Inflammatory macrophage (primary cell): Measurements from ENCODE around the gene FILIP1.

ENCODE experiments used
- DNase-seq, 2 donors: peaks; one replicate each; pipeline ENCODE4 v3.0.0-alpha.2; 2020 to 2022

FILIP1 gene

DNA sequence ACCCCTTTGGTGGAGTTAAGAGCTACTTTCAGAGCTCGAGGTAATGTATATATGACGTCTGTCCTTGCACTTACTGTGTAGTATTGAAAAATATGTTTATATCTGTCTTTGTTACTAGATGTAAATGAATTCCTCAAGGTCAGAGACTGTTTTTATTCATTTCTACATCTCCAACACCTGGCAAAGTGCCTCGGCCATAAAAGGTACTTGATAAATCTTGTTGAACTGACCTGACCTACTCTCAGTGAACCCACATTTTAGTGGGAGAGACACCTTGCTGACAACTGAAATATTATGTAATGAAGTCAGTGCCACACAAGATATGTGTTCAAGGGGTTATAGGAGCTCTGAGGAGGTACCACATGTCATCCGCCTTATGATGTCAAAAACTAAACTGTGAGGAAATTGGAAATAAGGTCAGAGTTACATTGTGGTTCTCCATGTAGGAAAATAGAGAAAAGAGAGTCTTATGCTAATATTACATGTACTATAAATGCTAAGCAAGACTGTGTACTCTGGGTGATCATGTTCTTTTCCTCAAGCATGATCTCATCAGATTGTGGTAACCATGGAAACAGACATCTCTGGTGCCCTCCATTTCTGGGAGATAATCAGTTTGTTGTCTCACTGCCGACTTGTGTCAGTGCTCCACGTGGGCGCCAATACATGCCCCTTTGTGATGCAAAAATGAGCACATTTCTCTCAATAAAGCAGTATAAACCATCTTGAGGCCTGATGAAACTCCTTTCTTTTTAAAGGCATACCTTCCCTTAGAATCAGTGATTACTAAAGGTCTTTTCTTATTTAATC, 203.3 kb downstream of the FILIP1 start:
- DNase-seq, result no peak

DNA sequence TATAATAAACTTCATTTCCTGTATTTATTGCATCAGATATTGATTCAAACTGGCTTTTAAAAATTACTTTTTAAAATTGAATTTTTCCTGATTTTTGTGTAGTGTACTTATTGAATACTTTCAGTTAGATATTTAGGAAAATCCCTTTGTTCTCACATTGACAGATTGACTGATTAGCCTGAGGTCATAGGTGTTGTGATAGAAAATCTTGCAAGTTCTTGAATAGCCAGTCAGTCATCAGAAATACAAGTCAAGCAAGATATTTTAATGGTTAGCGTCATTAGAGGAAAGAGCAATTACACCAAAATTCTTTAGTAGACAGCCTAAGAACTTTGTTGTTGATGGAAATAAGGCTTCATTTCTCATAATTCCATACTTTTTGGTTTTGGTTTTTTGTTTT, 205.6 kb downstream of the FILIP1 start:
- no peak for DNase-seq

DNA sequence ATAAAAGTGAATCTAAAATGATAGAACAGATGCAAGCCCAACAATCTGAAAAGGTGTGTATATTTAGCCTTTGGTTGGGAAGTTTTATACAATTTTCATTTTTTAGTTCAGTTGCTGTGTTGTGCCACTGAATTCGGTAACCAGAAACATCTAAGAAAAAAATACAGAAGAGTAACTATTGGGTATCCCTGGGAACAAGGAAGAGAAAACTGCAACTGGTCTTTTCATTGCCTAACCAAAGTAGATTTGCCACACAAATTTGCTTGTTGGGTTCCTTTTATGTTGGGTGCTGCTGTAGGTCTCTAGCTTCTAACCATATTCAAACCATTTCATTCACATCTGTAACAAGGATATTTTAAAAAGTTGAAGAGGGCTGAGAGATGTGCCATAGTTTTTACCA, 206.2 kb downstream of the FILIP1 start:
- peak; percentile 33 to 56 for DNase-seq

DNA sequence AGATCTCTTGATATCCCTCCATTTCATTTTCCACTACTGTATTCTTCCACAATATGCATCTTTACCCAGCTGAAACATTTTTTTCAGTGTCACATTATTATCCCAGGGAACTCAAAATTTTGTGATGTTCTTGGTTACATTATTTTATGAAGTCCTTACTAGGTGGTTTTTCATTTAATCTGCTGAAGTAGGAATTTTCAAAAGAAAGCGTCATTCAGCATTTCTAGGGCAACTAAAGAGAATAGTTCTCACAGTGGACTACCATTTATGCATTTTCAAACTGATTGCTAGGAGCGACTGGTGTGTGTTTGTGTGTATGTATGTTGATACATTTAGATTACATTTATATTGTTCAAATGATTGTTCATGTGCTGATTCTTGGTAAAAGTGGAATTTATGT, 206.6 kb downstream of the FILIP1 start:
- no peak for DNase-seq

DNA sequence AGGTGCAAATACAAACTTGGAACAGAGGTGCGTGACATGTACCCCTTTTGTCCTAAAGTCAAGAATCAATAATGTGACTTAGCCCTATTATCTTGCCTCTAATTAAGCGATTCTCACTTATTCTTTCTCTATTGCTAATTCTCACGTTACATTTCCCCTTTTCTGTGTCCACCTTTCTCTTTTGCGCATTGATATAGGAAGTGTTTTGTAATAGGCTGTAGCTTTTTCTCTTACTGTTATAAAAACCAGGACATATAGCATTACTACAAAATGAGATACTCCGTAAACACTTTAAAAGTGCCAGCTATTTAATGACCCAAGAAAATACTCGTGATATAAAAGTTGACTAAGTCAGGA, 208.3 kb downstream of the FILIP1 start:
- DNase-seq, result peak in 1 of 2 donors; percentile 19

DNA sequence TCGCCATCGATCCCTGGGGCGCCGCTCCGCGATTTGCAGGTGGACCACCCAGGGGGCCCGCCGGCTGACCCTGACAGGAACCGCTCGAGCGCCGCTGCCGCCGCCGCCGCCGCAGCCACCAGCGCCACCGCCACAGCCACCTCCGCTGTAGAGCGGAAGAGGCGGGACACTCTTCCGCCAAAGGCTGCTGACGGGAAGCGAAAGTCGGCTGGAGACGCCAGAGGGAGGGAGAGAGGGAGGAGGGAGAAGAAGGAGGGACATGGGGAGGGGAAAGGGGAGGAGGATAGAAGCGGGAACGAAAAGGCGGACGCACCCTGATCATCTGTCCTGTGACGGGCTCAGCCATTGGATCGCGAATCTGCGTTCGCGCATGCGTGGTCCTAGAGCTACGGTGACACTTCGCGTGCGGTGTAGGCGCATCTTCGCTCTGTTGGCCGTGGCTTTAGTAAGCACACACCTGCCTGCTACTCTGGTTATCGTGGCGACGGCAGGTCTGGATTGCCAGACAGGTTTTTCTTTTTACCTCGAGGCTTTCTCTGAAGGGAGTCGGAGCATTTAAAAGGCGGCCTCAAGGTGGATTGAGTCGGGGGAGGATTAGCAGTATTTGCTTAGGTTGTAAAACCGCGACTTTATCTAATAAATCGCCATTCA, 208.8 kb downstream of the FILIP1 start, which contains the start of gene TMEM30A:
Gene TMEM30A, minus strand, starts transcription at position 161 of the 651 bp plus-strand sequence. Its CDS starts 154 bp downstream, at position 7.
- peak; percentile 98 to 99 for DNase-seq

DNA sequence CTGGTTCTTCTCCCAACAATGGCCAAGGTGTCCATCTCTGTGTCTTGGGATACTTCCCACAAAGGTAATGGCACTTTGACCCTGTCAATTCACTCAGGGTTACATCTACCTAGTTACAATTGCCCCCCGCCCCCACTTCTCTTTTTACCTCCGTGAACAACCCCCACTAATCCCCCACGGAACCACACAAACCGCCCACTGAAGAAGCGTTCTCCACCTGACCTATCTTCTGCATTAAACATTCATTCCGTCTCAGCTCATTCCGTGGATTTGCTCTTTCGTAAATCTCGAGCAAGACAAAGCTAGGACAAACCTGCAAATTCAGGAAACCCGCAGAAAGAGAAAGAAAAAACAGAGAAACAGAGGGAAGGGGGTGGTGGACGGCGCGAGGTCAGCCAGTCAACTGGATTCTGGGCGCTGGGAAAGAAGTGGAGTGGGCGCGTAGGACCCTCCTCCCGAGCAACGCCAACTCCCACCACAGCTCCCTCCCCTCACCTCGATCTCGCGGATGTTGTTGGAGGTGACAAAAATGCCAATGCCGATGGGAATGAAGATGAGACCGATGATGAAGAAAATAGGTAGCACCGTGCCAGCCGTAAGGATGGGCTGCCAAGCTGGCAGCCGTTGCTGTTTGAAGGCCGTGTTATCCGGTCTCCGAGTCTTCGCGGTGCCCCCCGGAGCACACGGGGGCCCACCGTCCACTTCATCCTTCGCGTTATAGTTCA, 209.5 kb downstream of the FILIP1 start:
- peak; percentile 14 to 18 for DNase-seq

DNA sequence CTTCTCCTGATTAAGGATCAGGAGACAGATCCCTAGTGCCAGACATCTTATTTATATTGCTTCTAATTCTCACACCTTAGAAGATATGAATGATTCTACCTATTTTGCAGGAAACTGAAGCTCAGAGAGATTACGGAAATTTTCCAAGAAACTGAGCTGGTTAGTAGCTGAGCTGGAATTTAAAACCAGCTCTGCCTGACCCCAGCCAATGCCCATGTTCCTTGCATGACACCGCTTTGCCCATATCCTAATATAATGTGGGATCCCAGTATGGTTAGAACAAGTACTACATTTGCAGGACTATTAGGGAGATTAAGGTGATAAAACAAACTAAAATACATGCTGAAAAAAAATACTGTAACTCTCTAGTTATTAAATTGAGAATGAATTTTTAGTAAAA, 210.9 kb downstream of the FILIP1 start:
- DNase-seq, result no peak

DNA sequence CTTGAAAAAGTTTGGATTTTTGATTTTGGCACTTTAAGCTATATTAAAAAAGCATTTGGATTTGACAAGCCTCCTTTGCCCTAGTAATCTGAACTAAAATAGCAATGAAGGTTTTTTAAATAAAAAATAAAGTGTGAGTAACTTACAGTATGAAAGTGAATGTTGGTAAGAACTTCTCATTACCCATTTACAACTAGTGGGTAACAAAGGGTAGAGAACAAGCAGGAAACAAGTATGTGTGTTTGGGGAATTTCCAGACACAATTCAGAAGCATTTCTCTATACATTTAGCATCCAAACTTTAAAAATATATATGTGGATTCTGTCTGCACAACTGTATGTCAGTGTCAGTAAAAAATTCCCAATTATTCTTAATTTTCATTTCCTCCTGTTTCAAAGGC, 211.9 kb downstream of the FILIP1 start:
- no peak for DNase-seq

DNA sequence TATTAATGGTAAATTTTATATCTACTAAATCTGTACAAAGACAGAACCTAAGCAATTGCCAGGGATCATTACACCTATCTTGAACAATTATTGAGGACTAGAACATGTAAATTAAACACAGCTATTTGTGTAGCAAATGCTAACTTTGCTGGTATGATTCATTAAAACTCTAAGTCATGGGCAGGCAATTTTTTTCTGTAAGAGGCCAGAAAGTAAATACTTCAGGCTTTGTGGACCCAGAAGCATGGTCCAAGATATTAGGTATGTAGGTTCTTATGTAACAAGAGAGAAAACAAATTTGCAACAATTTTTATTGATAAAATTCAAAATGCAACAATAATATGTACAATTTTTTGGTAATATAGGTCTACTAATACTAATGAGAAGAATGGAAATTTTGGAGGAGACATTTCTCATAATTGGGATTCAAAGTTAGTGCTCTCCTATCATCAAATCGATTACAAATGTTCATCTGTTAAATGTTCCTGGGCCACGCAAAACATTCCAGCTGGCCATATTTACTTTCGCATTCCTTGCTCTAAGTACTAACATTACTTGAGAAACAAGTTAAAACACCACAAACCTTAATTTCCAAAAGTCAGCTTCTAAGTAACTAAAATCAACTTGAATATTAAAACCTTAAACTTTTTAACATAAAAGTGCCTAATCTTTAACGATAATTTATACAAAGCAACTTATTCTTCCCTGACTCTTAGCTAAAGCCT, 213.3 kb downstream of the FILIP1 start:
- no peak for DNase-seq

DNA sequence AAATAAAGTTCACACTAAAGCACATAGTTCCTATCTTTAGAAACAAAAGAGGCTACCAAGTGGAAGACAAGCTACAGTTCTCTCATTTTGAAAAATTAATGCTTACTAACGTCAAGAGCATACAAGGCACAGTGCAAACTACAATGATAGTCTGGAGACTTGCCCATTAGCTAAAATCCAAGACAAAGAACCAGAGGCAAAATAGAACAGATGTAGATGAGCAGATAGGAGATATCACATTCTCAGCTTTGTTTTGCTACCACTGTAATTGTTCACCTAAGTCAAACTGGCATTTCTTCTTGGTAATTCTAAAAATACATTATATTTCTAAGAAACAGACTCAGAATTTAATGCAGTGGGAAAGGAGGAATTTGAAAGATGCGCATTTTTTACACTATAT, 214.2 kb downstream of the FILIP1 start:
- no peak for DNase-seq

DNA sequence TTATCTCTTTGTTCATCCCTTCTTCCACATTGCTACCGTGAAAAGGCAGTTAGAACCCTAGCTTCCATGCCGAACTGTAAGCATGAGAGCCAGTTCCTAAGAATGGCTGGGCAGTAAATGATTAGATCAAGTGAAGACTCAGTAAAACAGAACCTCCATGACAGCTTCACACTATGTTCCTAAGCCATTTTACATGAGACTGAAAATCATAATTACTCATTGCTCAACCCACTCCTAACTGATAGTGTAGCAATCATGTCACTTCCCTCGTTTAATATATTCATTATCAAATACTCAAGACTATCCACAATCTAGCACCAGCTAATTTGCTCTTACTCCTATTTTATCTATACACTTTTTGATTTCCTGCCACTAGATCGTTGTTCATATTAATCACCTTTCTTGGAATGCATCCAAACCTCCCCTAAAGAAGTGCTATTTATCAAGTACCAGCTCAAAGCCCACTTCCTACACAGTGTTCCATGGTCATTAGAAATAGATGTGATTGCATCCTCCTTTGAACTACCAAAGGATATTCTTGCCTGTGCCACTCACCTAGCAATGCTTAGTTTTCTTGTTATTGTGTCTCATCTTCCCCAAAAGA, 215.0 kb downstream of the FILIP1 start:
- DNase-seq, result peak; percentile 23 to 51

DNA sequence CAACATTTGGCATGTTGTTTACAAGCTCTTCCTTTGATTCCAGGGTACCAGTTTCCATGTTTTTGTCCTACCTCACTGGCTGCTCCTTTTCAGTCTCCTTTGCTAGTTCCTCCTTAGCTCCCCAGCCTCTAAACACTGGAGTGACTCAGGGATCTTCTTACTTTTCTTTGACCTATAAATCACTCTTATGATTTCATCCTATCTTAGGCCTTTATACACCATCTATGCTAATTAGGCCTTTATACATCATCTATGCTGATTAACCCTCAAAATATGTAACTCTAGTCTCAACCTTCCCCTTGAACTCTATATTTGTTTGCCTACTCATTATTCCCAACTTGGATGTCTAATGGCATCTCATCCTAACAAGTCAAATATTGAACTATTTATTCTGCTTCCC, 218.5 kb downstream of the FILIP1 start:
- no peak for DNase-seq

DNA sequence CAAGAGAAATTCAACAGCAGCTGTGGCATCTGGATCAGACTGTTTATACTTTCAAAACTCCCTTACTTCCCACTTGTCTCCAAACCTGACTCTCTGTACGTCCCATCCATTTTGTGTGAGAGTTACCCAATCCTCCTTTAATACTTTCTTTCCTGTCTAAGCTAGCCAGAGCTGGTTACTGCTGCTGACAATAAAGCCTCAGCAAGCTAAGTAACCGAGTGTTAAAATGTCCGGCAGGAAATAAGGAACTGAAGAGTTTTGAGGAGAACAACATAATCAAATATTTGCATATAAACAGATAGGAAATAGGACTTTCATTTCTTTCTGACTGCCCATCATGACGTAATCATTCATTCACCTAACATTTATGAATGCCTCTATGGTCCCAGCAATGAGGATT, 220.6 kb downstream of the FILIP1 start:
- DNase-seq, result peak; percentile 4 to 43

DNA sequence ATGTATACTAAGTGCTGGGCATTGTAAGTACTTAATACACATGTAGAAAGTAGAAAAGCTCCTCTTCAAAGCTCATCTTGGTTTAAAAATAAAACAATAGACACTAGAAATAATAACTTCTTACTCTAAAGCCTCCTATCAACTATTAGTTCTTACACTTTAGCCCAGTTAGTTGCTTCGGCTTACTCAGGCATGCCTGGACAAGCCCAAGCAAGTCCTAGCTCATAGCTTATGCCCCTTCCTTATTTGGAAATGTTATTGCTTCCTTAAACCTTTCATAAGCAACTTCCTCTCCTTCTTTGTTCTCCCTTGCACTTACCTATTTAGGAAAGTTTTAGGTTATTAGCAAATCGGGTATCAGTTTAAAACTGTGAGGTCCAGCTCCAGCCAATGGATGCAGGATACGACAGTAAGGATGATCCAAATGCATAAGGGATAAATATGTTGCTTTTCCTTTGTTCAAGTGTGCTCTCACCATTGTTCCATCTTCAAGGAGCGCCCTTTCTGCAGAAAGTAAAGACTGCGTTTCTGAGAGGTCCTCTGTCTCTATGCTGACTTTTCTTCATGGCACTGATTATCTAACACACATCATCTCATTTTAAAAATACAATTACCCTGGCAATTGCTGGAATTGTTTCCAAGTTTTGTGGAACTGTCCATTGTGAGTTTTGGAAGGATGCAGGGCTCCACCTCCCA, 221.3 kb downstream of the FILIP1 start:
- peak; percentile 57 to 58 for DNase-seq

DNA sequence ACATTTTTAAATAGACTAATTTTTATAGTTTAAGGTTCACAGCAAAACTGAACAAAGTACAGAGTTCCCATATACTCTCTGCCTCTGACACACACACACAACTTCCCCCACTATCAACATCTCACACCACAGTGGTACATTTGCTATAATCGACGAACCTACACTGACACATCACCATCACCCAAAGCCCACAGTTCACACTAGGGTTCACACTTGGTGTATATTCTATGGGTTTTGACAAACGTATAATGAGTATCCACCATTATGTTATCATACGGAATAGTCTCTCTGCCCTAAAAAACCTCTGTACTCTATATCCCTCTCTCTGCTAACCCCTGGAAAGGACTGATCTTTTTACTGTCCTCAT, 224.6 kb downstream of the FILIP1 start:
- DNase-seq, result no peak

DNA sequence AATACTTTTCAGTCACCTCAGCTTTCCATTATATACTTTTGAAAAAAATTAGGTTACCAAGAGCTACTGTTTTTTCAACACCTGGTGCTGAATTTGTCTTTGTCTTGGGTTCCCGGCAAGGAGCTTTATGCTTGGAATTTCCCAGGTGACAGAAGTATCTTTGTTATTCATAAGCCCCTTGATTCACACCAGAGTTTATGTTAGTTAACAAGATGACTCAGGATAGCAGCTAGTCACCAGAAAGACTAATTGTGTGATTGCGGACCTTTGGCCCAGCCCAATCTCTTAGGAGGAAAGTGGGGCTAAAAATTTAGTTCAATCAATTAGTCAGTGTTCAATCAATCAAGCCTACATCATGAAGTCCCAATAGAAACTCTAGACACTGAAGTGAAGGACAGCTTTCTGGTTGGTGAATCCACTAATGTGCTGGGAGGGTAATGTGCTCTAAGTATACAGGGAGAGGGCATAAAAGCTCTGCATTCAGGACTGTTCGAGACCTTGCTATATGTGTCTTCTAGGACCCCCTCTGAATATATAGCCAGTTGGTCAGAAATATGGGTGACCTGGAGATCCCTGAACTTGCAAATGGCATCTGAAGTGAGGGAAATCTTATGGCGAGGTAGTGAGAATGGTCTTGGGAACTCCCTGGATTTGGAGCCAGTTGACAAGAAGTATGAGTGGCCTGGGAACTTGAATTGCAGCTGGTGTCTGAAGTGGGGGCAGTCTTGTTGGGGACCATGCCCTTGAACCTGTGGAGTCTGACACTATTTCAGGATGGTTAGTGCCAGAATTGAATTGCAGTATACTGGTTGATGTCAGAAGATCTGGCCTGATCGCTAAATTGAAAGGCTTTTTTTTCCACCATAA, 225.2 kb downstream of the FILIP1 start:
- DNase-seq, result no peak

DNA sequence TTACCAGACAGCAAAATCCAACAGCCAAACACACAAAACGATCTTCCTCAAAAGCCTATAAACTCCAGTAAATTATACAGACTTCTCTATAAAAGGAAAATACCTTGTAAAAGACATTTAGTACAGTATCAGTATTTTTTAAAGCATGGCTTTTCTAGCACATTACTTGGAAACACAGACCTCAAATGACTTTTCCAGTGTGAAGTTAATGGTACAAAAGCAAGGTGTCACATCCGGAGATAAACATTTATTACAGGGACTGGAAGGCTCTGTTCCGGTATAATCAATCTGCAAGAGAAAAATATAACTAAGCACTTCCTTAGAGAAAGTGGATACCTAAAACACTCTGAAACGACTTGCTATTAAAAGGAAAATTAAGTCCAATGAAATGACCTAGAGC, 226.1 kb downstream of the FILIP1 start:
- no peak for DNase-seq

DNA sequence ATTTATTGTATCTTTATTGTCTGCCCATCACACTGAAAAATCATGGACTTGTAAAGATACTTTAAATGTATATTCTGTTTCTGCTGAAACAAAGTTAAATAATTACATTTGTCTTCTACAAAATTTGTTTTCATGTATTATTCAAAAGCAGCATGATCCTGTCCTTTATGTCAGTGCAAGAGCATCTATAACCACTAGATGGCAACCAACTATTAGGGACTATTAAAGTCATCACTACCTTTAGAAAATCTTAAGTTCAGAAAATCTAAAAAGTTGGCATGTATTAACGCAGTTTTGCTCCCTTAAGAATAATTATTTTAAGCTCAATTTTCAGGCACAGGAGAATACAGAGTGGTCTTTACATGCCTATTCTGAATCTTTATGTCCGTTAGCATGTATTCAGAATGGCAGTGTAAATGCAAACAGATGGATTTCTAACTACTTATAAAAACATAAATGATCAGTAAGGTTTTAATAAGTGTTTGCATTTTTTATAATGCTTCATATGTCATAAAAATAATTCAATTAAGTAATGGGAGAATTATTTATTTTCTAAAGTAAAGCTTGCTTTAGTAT, 226.8 kb downstream of the FILIP1 start:
- DNase-seq, result peak; percentile 47 to 58

DNA sequence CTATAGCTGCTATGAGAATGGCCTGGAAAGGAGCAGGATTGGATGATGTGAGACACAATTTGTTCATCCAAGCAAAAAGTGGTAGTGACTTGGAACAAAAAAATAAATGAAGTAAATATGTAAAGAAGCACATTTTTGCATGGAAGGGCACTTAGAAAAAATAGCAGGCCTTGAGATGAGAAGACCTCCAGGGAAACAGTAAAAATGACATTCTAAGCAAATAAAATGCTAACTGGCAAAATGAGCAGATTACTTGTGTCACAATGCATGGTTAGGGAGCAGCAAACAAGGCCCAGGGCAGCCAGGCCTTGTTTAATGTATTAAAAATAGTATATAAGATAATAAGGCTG, 230.2 kb downstream of the FILIP1 start:
- no peak for DNase-seq
